Breast epithelium (tissue), 3 donors: ENCODE measurements around the gene TAL2.

Experiments used
- POLR2A ChIP-seq: fragments of 450-650 bp; IDR thresholded peaks from one replicate; pipeline ENCODE4 v1.6.1; 2016; ENCODE audit warnings: antibody characterized with exemption, mild to moderate bottlenecking, moderate library complexity
- POLR2AphosphoS5 ChIP-seq, 3 donors: sonication (generic); formaldehyde crosslinking; IDR thresholded peaks; one replicate each; pipeline ENCODE4 v1.6.1; 2017; ENCODE audit warnings: antibody characterized with exemption in 3 of 3
- TF ChIP-seq, protein P1 (sequence below), 3 donors: fragments of 450-650 bp; IDR thresholded peaks; one replicate each; pipeline ENCODE4 v1.5.1; 2016 to 2017; ENCODE audit warnings: antibody characterized with exemption in 3 of 3, mild to moderate bottlenecking in 3 of 3, moderate library complexity in 3 of 3

DNA sequence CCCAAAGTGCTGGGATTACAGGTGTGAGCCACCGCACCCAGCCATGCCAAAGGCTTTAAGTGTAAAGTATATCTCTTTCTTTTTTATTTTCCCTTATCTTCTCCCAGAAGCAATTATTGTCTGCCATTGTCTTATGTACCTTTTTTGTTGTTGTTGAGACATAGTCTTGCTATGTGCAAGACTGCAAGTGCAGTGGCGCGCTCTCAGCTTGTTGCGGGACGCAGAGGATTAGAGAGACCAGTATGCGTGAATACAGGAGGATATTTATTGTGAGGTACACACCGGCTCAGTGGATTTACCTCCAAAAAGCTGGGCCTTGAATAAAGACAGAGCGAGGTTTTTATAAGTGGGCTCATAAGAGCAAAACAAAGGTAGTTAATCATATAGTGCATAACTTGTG is 43.9 kb downstream of the TAL2 start:
- TF ChIP-seq, protein P1, sequence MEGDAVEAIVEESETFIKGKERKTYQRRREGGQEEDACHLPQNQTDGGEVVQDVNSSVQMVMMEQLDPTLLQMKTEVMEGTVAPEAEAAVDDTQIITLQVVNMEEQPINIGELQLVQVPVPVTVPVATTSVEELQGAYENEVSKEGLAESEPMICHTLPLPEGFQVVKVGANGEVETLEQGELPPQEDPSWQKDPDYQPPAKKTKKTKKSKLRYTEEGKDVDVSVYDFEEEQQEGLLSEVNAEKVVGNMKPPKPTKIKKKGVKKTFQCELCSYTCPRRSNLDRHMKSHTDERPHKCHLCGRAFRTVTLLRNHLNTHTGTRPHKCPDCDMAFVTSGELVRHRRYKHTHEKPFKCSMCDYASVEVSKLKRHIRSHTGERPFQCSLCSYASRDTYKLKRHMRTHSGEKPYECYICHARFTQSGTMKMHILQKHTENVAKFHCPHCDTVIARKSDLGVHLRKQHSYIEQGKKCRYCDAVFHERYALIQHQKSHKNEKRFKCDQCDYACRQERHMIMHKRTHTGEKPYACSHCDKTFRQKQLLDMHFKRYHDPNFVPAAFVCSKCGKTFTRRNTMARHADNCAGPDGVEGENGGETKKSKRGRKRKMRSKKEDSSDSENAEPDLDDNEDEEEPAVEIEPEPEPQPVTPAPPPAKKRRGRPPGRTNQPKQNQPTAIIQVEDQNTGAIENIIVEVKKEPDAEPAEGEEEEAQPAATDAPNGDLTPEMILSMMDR (IDR thresholded peaks at IDR 0.05) = no peak
- TF ChIP-seq POLR2AphosphoS5 (IDR thresholded peaks at IDR 0.05) (no peak), POLR2A (no peak)
